GM12878 (cell line): Measurements from ENCODE around the gene KIF3A. TPM values are rescaled to one million over a fixed set of nuclear protein-coding genes. Genes with fewer than 3 reads are reported as not detected.

Source experiments
- CHD4 ChIP-seq: fragments of 200-600 bp; sonication (generic); IDR thresholded peaks from 2 replicates; pipeline ENCODE4 v1.6.1; 2016; ENCODE audit warnings: mild to moderate bottlenecking
- DPF2 ChIP-seq: fragments of 450-650 bp; IDR thresholded peaks from 2 replicates; pipeline ENCODE4 v1.6.1; 2017; ENCODE audit warnings: mild to moderate bottlenecking
- E2F8 ChIP-seq: fragments of 450-650 bp; IDR thresholded peaks from 2 replicates; pipeline ENCODE4 v1.6.1; 2018; ENCODE audit warnings: mild to moderate bottlenecking, low read depth, moderate library complexity; ENCODE audit not compliant: partially characterized antibody
- ESRRA ChIP-seq: IDR thresholded peaks from 2 replicates; pipeline ENCODE4 v1.6.1; 2012; ENCODE audit warnings: mild to moderate bottlenecking, low read length, improper control_type of control experiment
- ETV6 ChIP-seq, 2 experiments: fragments of 450-650 bp in 1 of 2; IDR thresholded peaks in 1 of 2; conservative IDR thresholded peaks in 1 of 2; 2 replicates each; pipeline ENCODE4 v1.6.1; 2014; ENCODE audit warnings: antibody characterized with exemption in 1 of 2, borderline replicate concordance in 1 of 2, low read depth in 1 of 2, mild to moderate bottlenecking in 1 of 2, moderate library complexity in 1 of 2
- IRF5 ChIP-seq: fragments of 450-650 bp; IDR thresholded peaks from 2 replicates; pipeline ENCODE4 v1.6.1; 2017; ENCODE audit warnings: borderline replicate concordance
- LARP7 ChIP-seq: fragments of 450-650 bp; IDR thresholded peaks from 2 replicates; pipeline ENCODE4 v1.6.1; 2017; ENCODE audit warnings: mild to moderate bottlenecking
- SREBF1 ChIP-seq: IDR thresholded peaks from 2 replicates; pipeline ENCODE4 v1.6.1; 2012; ENCODE audit warnings: mild to moderate bottlenecking, low read length
- USF1 ChIP-seq: IDR thresholded peaks from 2 replicates; pipeline ENCODE4 v1.6.1; 2011; ENCODE audit warnings: borderline replicate concordance, low read depth, mild to moderate bottlenecking, moderate library complexity, mixed read lengths, low read length; ENCODE audit not compliant: insufficient read depth; ENCODE audit errors: extremely low read length
- YBX1 ChIP-seq: fragments of 450-650 bp; IDR thresholded peaks from 2 replicates; pipeline ENCODE4 v1.6.1; 2016; ENCODE audit warnings: antibody characterized with exemption
- ZZZ3 ChIP-seq: IDR thresholded peaks from 2 replicates; pipeline ENCODE4 v1.6.1; 2011; ENCODE audit warnings: low read depth; ENCODE audit not compliant: control insufficient read depth, insufficient read length
- polyA plus RNA-seq, 11 experiments: library from polyadenylated mRNA; depleted of rRNA in 4 of 11; unstranded in 6 of 11; stranded (reverse) in 5 of 11; fragments of >200 nt; fragmentation: Nextera tagmentation in 4 of 11; fragmentation: Illumina TruSeq in 1 of 11; extraction: Ambion mirVana in 4 of 11; extraction: Trizol in 1 of 11; gene quantifications; 1 replicate in 1 of 11; 2 replicates in 10 of 11; pipeline versions ENCODE4 v1.2.1 to v1.2.3, GENCODE V29; 2011 to 2016; ENCODE audit warnings: inconsistent platforms in 2 of 11, missing spikeins in 2 of 11, low read depth in 1 of 11
- total RNA-seq, 4 experiments: library from RNA; depleted of rRNA in 3 of 4; stranded (reverse); fragments of >200 nt in 3 of 4; fragmentation: Illumina TruSeq in 1 of 4; extraction: Trizol in 1 of 4; gene quantifications; 2 replicates each; pipeline versions ENCODE4 v1.2.1 to v1.2.3, GENCODE V29; 2013 to 2021
- TF ChIP-seq, protein P1 (sequence below): fragments of 450-650 bp; formaldehyde crosslinking; IDR thresholded peaks from 2 replicates; pipeline ENCODE4 v1.5.0; 2022; ENCODE audit warnings: mild to moderate bottlenecking, missing genetic modification characterization
- TF ChIP-seq, protein P2 (sequence below): IDR thresholded peaks from 2 replicates; pipeline ENCODE4 v1.6.1; 2012; ENCODE audit warnings: improper control_type of control experiment, low read depth, low read length; ENCODE audit not compliant: insufficient replicate concordance

KIF3A gene
- total and polyA plus RNA-seq, 10 of the 15 experiments (the other 5 are each of a cell fraction or from before 2014, with no cell fraction given): 2.7 to 36.5 (median 10.0) TPM

DNA sequence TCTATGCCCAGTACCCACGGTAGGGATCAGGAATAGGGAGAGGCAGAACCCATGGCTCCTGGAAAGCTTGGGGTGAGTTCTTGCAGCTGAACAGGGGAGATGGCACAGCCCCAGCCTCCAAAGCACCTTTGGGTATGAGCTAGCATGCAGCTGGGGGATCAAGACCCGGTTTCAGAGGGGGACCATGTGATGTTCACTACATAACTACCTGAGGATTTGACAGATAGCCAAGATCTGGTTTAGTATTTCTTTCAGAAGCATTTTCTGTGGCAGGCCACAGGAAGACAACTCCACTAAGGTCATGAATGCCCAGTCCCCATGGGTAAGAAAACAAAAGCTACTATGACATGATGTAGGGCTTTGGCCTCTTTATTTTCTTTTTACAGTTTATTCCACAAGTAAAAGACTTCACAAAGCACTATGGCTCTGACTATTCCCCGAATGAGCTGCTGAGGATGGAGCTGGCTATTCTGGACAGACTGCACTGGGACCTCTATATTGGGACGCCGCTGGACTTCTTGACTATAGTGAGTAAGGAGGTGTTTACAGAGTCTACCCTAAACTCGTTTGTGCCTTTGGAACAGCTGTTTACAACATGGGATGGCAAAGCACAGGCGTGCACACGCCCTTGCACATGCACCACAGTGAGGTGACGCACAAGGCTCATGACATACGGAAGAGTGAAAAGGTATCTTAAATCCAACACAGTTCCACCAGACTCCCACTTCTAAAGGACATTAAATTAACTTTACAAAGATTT lies 13.3 kb upstream of the KIF3A start (continued):
- TF ChIP-seq USF1 (no peak), LARP7 (no peak), ZZZ3 (no peak), E2F8 (no peak), DPF2 (no peak), YBX1 (no peak), ESRRA (no peak), CHD4 (no peak), SREBF1 (no peak), IRF5 (no peak), ETV6 (conservative IDR thresholded peaks at IDR 0.05 in 1 of 2, IDR thresholded peaks at IDR 0.05 in 1 of 2; ENCODE audit: borderline replicate concordance in 1 of 2, low read depth in 1 of 2) (no peak)
- TF ChIP-seq, protein P1, sequence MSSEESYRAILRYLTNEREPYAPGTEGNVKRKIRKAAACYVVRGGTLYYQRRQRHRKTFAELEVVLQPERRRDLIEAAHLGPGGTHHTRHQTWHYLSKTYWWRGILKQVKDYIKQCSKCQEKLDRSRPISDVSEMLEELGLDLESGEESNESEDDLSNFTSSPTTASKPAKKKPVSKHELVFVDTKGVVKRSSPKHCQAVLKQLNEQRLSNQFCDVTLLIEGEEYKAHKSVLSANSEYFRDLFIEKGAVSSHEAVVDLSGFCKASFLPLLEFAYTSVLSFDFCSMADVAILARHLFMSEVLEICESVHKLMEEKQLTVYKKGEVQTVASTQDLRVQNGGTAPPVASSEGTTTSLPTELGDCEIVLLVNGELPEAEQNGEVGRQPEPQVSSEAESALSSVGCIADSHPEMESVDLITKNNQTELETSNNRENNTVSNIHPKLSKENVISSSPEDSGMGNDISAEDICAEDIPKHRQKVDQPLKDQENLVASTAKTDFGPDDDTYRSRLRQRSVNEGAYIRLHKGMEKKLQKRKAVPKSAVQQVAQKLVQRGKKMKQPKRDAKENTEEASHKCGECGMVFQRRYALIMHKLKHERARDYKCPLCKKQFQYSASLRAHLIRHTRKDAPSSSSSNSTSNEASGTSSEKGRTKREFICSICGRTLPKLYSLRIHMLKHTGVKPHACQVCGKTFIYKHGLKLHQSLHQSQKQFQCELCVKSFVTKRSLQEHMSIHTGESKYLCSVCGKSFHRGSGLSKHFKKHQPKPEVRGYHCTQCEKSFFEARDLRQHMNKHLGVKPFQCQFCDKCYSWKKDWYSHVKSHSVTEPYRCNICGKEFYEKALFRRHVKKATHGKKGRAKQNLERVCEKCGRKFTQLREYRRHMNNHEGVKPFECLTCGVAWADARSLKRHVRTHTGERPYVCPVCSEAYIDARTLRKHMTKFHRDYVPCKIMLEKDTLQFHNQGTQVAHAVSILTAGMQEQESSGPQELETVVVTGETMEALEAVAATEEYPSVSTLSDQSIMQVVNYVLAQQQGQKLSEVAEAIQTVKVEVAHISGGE: no peak
- TF ChIP-seq, protein P2, sequence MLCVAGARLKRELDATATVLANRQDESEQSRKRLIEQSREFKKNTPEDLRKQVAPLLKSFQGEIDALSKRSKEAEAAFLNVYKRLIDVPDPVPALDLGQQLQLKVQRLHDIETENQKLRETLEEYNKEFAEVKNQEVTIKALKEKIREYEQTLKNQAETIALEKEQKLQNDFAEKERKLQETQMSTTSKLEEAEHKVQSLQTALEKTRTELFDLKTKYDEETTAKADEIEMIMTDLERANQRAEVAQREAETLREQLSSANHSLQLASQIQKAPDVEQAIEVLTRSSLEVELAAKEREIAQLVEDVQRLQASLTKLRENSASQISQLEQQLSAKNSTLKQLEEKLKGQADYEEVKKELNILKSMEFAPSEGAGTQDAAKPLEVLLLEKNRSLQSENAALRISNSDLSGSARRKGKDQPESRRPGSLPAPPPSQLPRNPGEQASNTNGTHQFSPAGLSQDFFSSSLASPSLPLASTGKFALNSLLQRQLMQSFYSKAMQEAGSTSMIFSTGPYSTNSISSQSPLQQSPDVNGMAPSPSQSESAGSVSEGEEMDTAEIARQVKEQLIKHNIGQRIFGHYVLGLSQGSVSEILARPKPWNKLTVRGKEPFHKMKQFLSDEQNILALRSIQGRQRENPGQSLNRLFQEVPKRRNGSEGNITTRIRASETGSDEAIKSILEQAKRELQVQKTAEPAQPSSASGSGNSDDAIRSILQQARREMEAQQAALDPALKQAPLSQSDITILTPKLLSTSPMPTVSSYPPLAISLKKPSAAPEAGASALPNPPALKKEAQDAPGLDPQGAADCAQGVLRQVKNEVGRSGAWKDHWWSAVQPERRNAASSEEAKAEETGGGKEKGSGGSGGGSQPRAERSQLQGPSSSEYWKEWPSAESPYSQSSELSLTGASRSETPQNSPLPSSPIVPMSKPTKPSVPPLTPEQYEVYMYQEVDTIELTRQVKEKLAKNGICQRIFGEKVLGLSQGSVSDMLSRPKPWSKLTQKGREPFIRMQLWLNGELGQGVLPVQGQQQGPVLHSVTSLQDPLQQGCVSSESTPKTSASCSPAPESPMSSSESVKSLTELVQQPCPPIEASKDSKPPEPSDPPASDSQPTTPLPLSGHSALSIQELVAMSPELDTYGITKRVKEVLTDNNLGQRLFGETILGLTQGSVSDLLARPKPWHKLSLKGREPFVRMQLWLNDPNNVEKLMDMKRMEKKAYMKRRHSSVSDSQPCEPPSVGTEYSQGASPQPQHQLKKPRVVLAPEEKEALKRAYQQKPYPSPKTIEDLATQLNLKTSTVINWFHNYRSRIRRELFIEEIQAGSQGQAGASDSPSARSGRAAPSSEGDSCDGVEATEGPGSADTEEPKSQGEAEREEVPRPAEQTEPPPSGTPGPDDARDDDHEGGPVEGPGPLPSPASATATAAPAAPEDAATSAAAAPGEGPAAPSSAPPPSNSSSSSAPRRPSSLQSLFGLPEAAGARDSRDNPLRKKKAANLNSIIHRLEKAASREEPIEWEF: no peak
